CD4-positive, alpha-beta T cell treated with Interferon alpha-2 for 1 hour (primary cell): ENCODE results near the gene ZNF546.
"Not testable (repeated sequence)": the region's sequence is repeated elsewhere in the genome, so short reads cannot be mapped to it uniquely, and the experiment has no call there.

Source experiments
- DNase-seq, 2 donors: peaks; one replicate each; pipeline ENCODE4 v3.0.0-alpha.2; 2020 to 2022

The ZNF546 gene

GRCh38 chr19:39987167-39987566 is 9.7 kb upstream of the ZNF546 start:
- no peak for DNase-seq

DNA sequence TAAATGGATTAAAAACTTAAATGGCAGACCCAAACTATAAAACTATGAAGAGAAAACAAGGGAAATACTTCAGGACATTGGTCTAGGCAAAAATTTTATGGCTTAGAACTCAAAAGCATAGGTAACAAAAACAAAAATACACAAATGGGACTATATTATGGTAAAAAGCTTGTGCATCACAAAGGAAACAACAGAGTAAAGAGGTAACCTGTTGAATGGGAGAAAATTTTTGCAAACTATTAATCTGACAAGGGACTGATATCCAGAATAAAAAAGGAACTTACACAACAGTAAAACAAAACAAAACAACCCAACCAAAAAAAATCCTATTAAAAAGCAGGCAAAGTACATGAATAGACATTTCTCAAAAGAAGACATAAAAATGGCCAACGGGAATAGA is 9.3 kb upstream of the ZNF546 start:
- DNase-seq: no peak

GRCh38 chr19:39993605-39994004 is 3.3 kb upstream of the ZNF546 start:
- no peak for DNase-seq

DNA sequence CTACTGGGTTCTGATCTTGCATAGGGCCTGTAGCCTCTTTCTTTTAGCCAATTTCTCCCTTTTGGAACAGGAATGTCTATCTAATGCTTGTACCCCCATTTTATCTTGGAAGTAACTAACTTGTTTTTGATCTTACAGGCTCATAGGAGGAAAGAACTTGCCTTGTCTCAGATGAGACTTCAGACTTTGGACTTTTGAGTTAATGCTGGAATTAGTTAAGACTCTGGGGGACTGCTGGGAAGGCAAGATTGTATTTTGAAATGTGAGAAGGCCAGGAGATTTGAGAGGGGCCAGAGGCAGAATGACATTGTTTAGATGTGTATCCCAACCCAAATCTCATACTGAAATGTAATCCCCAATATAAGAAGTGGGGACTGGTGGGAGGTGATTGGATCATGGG is 2.5 kb upstream of the ZNF546 start:
- DNase-seq: no peak

DNA sequence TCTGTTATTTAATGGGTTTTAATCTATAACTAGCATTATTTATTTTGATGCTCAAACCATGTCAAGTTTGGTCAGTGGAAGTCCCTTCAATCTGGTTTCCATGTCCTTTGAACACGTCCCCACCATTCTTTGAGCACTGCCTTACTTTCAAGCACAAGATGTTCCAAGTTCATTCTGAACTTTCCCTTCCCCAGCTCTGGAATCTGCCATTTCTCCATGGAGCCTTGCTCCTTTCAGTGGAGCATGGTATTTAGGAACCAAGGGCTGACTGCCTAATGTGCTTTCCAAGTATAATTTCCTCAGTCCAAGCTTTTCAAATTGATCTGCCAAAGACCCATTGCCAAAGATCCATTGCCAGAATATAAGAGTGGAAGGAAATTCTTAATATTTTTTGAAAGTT is 1.1 kb upstream of the ZNF546 start:
- no peak for DNase-seq

GRCh38 chr19:39996218-39996810 is 546 bp upstream of the ZNF546 start:
- peak in 1 of 2 donors; percentile 30 for DNase-seq

DNA sequence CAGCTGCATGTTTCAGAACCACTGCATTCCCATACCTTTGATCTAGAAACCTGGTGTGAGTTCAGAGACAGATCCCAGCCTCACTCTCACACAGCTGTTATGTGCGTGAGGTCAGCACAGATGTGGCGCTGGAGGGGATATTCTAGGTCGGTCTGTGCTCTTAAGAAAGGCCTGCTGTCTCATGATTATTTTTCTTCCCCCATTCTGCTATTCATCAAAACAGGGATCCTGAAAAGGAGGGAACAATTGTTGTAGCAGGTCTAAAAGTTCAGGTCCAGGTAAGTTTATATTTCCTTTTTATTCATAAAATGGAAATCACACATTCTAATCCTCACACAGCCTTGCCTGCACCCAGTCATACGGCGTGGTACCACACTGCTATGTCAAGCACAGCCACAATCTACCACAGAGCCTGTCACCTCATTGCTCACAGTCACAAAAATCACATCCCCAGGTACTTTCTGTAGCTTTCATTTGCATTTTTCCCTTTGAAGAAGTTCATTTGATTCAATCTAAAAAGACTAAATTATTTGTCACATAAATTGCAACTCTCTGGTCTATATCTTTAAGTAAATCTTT is 867 bp downstream of the ZNF546 start:
- peak in 1 of 2 donors; percentile 10 for DNase-seq

DNA sequence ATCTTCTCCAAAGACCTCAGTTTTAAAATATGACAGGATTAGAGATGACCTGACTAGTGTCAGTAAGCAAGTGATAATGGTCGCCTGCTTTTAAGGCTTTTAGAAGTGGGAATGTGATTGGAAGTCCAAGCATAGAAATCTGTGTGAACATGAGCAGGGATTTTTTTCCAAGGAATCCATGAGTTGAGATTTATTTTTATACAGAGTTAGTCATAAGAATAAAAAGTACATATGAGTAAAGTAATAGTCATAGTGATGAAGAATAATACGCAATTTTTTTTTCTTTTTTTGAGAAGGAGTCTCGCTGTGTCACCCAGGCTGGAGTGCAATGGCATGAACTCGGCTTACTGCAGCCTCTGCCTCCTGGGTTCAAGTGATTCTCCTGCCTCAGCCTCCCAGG is 1.6 kb downstream of the ZNF546 start:
- DNase-seq: no peak

DNA sequence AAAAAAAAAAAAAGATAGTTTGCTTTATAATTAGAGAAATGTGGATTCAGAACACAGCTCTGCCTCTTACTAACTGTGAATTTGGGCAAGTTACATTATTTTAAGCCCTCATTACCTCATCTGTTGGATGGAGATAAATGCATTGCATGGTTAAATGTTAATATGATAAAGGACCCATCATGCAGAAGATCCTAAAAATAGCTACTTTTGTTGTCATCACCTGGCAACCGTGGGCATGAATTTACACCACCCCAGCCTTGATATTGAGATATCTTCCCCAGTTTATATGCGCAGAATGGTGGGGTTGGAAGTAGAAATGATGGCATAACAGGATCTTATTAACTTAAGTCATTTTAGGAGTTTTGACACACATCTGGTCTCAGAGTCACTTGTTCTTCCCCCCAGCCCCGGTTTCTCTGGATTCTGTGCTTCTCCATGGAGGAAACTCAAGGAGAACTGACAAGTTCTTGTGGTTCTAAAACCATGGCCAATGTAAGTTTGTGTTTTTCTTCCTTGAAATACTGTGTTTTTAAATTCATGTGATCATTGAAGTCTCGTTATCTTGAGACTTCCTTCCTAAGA is 8.9 kb downstream of the ZNF546 start:
- DNase-seq: no peak

GRCh38 chr19:40006273-40006691 is 9.4 kb downstream of the ZNF546 start:
- DNase-seq: no peak

GRCh38 chr19:40009674-40010073 is 12.8 kb downstream of the ZNF546 start:
- DNase-seq: no peak

GRCh38 chr19:40013991-40014390 is 17.1 kb downstream of the ZNF546 start:
- DNase-seq: no peak

- no peak for DNase-seq
Observed at GRCh38 chr19:40023969-40024368, 27.1 kb downstream of the ZNF546 start.

DNA sequence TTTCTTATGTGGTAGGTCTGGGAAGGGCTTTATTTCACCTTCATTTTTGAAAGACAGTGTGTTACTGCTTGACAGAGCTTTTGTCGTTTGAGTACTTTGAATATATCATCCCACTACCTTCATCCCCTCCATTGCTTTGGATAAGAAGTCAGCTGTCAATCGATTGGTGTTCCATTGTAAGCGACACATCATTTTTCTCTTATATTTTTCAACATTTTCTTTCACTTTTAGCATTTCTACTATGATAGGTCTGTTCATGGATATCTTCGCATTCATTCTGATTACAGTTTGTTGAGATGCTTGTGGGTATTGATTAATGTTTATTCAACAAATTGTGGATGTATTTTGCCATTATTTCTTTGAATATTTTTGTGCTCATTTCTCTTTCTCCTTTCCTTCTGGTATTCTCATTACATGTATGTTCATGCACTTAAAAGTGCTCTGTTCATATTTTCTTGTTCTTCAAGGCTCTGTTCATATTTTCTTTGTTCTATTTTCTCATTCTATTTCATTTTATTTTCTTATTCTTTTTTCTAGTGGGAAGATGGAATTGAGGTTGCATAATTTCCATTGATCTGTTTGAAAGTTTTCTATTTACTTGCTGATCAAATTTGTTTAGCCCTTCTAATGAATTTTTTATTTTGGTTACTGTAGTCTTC is 29.2 kb downstream of the ZNF546 start:
- no peak for DNase-seq

DNA sequence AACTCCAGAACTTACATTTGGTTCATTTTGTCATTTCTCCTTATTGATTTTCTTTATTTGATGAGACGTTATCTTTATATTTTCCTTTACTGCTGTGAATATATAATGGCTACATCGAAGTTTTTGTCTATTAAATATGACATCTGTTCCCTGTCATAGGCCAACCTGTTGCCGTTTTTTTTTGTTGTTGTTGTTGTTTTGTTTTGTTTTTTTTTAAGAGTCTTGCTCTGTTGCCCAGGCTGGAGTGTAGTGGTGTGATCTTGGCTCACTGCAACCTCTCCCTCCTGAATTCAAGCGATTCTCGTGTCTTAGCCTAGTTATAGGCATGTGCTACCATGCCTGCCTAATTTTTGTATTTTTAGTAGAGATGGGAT is 29.7 kb downstream of the ZNF546 start:
- DNase-seq: no peak

GRCh38 chr19:40033989-40034560 is 37.2 kb downstream of the ZNF546 start:
- no peak for DNase-seq

DNA sequence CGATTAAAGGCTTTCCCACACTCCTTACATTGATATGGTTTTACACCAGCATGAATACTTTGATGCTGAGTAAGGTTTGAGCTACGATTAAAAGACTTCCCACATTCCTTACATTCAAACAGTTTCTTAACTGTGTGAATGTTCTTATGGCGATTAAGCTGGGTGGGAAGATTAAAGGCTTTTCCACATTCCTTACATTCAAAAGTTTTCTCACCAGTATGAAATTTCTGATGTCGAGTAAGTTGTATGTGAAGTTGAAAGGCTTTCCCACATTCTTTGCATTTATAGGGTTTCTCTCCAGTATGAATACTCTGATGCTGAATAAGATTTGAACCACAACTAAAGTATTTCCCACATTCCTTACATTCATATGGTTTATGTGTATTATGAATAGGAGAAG is 39.1 kb downstream of the ZNF546 start:
- DNase-seq: no peak

GRCh38 chr19:40038047-40038446 is 41.2 kb downstream of the ZNF546 start:
- DNase-seq: not testable (repeated sequence)

GRCh38 chr19:40041718-40042117 is 44.9 kb downstream of the ZNF546 start:
- not testable (repeated sequence) for DNase-seq

DNA sequence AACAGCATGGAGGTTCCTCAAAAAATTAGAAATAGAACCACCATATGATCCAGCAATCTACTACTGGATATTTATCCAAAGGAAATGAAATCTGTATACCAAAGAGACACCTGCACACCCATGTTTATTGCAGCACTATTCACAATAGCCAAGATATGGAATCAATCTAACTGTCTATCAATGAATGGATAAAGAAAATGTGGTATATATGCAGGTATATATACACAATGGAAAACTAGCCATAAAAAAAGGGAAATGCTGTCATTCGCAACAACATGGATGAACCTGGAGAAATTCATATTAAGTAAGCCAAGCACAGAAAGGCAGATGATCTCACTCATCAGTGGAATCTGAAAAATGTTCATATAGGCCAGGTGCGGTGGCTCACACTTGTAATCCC is 56.6 kb downstream of the ZNF546 start:
- no peak for DNase-seq

DNA sequence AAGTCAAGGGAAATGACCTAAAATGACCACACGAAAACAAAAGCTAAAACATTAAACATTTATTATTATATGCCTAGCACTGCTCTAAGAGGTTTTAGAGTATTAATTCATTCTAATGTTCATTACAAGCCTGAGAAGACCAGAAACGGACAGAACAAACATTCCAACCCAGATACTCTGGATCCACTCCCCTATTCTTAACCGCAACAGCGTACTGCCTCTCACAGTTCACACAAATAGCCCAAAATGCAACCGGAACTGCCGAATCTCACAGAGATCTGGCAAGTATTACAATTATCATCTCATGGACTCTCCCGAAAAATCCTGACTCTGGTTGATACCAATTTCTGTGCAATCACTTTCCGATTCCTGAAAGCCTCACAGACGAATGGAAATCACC is 57.8 kb downstream of the ZNF546 start:
- DNase-seq: no peak

DNA sequence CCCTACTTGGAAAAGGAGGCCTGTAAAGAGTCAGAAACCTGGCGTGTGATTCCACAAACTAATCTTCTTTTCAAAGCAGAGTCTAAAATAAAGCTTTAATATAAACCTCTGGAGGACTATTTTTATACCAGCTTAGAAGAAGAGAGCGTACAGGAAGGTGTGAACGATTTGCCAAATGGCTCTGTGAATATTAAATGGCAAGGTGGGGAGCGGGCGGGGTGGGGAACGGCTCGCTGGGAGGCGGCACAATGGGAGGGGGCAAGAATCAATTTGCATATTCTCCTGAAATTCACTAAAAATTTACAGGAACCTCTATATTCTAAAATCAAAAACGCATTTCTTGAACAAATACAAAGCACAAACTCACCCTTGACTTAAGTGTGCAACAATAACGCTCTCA is 58.2 kb downstream of the ZNF546 start:
- no peak for DNase-seq

DNA sequence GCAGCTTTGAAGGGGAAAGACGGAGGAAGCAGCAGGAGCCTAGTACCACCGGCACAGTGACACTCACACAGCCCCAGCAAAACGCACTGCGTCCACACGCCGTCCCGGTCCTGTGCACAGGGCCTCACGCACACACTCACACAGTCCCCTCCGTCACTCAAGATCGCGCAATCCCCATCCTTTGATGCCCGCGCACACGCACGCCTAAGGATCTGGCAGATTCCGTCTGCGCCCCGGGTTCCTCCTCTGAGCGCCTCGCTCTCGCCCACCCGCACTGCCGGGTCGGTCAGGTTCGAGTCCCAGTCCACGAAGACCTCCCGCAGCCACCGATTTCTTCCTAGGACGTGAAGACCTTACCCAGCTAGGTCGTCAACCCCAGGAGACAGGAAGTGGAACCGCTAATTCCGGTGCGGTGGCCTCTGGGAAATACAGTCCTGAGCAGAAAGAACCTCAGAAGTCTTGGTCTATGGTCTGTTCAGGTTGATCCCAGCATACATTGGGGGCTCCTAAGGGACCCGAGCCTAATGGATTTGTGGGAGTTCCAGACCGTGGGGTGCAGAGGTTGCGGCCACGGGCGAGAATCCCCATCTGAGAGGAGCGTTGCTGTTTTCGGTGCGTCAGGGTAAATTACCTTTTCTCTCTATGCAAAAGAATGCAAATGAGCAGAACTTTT is 59.1 kb downstream of the ZNF546 start, which contains the start of gene ZNF780B:
TSS of gene ZNF780B (minus strand) at position 400 of the 673 bp plus-strand sequence. CDS start 5,899 bp downstream, outside the sequence.
- DNase-seq: peak; percentile 52 to 69
